Mucosa of gallbladder (tissue), 1 donor: ENCODE results near the gene HOXB8. TPM values are rescaled to one million over a fixed set of nuclear protein-coding genes. Genes with fewer than 3 reads are reported as not detected.

Experiments
- DNase-seq: peaks from one replicate; pipeline ENCODE4 v3.0.0-alpha.2; 2020; ENCODE audit warnings: low spot score
- total RNA-seq: library from RNA; stranded (reverse); gene quantifications from one replicate; pipeline ENCODE4 v1.2.1, GENCODE V29; 2021
- donor health status: DM: no; HTN: no; CAD: no.

The HOXB8 gene
- total RNA-seq, 1 donor from 2014 or later: not detected

DNA sequence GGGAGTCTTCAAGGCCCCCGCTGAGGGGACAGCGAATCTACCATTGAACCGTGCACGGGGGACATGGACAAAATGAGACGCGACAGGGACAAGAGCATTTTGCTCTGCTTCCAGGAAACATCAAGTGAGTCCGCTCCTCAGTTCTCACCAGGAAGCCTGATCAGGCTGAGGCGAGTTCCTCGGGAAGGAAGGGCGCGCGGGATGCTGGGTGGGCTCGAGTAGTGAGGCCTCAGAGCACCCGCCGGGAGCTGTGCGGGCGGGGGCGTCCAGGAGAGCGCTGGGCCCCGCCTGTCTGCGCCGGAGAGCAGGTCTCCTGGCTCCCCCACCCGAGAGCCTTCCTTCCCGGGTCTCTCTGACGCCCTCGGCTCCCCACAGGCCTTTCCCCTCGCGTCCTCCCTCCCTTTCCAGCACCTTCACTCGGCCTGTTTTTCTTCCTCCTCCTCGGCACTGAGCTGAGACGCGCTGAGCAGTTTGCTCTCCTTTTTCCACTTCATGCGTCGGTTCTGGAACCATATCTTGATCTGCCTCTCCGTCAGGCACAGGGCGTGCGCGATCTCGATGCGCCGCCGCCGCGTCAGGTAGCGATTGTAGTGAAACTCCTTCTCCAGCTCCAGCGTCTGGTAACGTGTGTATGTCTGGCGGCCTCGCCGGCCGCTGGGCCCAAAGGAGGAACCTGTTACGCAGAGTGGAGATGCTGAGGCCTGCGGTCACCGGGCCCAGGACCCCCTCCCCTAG, 18.9 kb downstream of the HOXB8 start:
- no peak for DNase-seq

DNA sequence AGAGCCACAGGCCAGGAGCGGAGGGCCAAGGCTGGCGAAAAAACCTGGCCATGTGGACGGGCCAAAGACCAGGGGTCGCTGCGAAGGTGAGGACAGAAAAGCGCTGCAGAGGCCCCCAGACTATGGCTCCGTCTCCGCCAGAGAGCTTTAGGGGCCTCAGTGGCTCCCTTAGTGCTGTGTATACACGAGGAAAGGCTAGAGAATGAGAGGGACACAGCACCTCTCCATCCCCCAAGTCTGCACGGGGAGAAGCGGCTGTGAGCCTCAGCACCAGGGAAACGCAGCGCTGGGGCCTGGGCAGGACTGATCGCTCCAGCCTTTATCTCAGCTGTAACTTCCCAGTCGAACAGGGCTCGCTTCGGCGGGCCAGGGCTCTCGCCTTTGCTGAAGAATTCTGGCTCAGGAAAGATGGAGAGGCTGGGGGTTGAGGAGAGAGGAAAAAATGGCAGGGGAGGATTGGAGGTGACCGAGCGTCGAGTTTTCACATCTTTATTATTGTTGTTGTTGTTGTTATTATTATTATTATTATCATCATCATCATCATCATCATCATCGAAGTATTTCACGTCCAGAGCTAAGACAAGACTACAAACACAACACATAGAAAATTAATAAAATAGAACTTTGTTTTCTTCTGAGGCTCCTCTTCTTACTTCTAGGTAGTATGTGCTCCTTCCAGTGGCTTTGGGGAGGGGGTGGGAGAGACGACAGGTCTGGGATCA, 19.7 kb downstream of the HOXB8 start:
- DNase-seq: no peak

DNA sequence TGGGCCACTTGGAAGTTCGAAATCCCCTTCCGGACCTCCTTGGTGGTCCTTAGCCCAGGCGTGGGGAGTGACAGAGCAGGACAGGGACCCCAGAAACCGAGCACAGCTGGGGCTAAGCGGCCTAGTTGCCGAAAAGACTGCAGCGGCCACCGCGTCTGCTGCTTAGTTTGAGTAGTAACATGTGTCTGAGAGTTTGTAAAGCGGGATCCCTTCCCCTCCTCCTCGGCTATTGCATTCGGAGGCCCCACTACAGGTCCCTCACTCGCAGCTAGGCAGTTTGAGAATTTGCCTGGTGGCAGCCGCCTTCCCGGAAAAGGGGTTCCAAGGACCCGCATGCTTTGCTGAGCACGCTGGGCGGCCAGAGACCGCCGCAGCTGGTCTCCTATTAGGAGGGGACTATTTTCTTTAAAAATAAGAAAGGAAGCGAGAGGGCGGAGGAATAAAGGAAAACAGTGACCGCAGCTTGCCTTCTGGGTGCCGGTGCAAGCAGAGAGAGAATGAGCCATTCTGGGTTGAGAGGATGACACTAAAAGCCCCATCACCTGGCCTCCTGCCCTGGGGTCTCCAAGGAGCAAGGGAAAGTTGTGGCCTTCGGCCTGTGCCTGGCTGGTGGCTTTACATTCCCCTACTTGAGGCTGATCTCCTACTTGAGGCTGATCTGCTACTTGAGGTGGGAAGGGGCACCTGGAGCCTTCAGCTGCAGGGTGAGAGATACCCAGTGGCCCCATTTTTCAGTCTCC, 20.4 kb downstream of the HOXB8 start:
- no peak for DNase-seq

DNA sequence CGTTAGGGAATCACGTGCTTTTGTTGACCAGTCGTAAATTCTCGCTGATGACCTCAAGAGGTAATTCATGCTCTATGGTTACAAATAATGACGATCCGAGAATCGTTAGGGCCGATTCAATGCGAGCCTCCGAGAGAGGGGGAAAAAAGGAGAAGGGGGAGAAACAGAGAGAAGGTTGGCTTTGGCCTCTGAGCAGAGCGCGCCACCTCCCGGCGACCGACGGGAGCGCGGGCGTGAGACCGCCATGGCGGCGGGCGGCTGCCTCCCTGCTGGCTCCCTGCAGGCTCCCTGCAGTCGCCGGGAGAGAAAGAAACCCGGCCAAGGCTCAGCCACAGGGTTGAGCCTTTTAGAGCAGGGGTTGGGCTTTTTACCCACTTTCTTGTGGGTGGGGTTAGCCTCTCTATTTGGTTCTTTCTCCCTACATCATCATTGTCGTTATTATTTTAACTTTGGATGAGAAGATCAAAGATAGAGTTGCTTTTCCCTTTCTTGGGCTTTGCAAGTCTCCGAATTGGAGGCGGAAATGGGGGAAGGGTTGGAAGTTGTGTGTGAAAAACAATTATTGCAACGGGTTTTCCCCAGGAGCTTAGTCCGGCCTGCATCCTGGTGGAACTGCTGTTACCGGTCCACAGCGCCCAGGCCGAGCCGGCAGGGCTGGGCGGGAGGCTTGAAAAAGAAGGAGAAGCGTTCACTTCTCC, 21.1 kb downstream of the HOXB8 start:
- DNase-seq: peak; percentile 76

DNA sequence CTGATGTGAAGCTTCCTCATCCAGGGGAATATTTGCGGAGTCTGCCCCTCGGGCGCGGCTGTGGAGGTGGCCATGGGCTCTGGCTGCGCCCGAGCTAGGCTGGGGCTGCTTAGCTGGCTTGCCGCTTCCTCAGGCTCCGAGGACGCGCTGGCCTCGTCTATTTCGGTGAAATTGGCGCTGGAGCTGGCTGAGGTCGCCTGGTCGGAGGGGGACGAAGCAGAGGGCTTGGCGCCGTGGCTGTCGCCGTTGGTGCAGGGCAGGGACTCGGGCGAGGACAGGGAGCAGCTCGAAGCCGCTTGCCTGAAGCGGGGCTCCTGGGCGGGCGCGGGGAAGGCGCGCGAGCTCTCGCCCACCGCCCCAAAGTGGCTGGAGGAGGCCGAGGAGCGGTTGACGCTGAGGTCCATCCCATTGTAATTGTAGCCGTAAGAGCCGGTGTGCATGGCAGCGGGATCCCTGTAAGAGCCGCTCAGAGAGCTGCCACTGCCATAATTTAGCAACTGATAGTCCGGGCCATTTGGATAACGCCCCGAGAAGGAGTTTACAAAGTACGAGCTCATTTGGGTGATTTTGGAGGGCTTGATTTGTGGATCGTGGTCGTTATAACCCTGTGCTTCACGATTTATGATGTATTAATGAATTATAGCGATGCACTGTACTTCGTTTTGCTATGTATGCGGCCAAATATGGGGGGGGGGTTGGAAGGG, 21.8 kb downstream of the HOXB8 start, which contains the start of gene HOXB5:
HOXB5 (minus strand) TSS at position 654 of the 704 bp plus-strand sequence; CDS start at position 557, 97 bp downstream.
- DNase-seq: no peak

DNA sequence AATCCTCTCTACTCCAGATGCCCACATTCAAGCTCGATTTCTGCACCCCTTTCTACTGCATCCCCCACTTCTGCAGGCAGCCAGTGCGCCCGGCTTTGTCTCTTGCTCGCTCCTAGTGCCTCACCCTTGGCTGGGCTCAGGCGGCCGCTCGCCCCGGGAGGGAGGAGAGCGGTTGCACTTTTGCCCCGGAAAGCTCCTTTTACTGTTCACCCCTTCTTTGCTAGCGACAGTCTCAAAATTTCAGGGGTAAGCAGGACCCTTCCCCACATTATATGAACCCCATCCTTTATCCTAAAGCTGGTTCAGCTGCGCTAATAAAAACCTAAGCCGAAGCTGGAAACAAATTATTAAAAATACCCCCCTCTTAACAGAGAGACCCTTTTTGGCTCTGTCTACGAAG, 22.5 kb downstream of the HOXB8 start:
- no peak for DNase-seq

DNA sequence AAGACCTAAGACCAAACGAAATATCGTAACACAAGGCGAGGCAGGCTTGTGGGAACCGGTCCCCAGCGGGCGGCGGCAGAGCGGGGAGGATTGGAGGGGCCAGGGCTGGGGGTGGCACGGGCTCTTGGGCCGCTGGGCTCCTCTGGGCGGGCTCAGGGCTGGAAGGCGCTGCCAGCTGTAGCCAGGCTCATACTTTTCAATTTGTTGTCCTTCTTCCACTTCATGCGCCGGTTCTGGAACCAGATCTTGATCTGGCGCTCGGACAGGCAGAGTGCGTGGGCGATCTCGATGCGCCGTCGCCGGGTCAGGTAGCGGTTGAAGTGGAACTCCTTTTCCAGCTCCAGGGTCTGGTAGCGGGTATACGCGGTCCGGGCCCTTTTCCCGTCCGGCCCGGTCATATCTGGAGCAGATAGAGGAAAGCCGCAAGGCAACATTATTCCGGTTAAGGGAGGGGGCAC, 23.0 kb downstream of the HOXB8 start:
- no peak for DNase-seq

DNA sequence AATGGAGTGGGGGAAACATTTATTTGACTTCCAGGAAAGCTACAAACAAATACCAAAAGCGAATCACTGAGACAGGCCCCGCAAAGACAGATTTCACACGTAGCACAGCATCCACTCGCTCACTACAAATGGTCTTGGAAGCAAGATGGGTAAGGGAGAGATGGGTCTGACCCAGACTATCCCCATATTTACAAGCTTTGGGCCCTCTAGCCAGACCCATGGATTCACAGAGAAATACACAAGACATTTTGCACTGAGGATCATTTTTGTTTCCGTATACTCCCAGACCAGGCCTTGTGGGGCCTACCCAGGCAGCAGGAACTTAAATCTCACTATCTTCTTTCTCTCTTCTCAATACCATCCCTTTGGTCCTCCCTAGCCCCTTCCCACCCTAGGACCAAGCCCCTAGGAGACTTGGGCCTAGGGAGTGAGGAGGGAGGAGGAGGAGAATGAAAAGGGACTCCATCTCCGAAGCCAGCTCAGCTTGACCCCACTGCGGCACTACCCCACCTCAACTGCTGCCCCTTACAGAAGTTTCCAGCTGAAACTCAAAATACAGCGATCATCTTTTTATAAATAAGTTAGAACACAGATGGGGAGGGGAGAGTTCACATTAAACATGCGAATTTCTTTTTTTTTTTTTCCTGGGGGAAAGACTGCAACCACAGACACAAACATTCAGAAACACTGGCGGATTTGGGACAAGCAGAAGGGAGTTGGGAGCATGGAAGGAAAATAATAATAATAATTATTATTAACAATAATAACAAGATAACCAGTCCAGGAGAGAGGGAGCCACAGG, 23.6 kb downstream of the HOXB8 start:
- no peak for DNase-seq

DNA sequence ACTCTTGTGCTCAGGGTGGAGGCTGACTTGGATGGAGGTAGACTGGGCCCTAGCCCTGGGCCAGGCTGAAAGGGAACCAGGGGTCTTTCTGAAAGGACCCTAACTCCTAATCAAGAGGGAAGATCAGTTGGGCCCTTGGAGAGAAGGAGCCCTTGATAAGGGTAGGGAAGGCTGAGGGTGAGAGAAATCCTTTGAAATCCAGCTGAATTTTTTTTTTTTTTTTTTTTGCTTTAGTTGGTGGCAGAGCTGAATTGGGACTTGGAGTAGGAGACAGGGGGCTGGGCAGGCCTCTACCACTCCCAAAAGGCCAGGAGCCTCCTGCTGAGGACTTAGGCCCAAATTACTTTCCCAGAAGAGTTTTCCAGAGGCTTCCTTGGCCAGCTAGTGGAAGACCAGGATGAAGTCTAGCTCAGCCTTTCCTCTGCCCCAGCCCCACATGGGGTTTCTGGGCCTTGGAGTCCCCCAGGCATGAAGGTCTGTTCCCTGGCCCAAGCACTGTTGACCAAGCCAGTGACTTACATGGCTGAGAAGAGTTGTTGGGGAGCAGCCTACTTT, 24.4 kb downstream of the HOXB8 start:
- no peak for DNase-seq

DNA sequence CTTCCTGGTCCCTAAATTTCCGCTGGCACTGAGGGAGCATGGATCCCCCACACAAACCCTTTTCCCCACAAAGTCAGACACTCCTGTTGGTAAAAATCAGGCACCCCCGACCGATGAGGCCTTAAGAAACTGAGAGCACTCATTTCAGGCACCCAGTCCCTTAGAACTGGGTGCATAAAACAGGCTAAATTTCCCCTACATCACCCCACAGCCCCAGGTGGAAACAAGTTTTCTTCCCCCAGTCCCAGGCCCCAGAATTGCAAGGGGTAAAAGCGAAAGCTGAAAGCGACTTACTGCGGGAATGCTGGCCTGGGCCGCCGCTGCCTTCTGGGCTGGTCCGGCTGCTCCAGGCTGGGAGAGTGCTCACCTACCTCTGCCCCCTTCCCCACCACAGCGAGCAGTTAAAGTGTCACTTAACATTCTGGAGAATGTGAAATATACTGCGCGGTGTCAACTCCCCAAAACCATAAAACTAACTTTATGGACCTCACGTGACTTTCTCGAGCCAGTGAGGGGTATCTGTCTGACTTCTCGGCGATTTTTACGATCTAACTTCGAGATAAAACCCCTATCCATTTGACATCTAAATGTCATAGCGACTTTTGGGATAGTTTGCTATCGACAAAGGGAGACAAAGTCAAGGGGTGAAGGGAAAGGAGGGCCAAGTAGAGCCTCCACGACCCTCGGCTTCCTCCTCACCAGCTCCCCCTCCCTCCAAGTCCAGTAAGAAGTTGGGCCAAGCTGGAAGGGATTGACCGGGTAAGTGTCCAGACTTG, 25.1 kb downstream of the HOXB8 start, which contains the start of gene HOXB3:
HOXB3 (minus strand) TSS at position 411 of the 776 bp plus-strand sequence. CDS start 37,767 bp downstream, outside the sequence.
- no peak for DNase-seq

DNA sequence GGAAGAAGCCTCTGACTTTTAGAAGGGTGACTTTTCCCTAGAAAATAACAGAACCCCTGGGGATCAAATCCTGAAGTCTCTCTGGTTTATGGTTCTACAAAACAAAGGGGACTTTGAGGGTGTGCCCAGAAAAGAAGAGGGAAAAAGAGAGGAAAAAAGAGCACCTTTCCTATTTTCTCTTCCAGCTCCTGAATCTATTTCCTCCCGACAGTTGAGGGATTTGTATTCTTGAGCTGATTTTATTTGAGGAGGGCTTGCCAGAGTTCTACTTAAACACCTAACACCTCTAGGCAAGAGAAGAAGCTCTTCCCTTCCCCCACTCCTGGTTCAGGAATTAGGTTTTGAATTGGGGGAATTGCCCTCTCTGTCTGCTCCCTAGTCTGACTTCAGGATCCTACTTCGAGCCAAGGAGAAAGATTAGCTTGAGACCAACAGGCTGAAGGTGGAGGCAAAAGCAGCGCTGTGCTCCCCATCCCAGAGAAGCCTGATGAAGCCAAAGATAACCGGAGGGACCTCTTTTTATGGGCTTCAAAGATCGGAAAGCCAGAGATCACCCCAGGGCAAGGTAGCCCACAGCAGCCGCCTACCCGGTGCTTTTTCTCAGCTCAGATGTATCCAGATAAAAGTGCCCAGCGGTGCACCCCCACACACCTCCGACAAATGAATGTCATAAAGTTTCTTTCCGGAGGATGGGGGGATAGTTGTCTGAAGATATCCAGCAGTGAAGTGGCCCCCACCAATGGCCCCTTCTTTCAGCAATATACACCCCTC, 25.8 kb downstream of the HOXB8 start:
- DNase-seq: no peak

DNA sequence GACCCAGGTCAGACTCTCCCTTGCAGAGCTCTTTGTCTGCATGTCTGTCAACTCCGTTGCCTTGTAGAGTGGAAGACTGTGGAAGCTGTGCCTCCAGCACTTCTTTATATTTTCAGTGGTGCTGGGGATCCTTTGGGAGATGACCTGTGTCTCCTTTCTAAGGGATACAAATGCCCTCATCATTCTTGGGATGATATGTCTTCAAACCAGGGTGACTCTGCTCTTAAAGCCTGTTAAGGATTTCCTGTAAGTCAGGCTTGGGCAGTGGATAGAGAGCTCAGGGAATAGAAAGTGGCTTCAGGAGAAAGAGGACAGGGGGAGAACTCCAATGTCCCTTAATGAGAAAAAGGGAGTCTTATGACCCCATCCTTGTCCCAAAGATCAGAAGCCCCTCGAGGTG, 26.6 kb downstream of the HOXB8 start:
- no peak for DNase-seq

DNA sequence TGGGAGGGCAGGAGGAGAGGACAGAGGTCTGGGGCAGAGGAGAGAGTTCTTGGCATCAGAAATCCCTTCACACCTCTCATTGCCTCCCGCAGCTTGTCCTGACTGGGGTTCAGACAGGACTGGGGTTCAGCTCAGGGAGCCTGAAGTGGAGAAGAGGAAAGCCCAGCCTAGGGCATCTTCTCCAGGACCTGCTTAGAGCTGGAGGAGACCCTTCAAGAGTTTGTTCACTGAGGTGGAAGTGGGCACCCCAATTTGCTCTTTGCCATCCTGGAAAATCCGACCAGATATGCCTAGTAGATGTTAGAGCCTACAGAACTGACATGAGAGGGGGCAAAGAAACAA, 27.0 kb downstream of the HOXB8 start:
- DNase-seq: no peak

DNA sequence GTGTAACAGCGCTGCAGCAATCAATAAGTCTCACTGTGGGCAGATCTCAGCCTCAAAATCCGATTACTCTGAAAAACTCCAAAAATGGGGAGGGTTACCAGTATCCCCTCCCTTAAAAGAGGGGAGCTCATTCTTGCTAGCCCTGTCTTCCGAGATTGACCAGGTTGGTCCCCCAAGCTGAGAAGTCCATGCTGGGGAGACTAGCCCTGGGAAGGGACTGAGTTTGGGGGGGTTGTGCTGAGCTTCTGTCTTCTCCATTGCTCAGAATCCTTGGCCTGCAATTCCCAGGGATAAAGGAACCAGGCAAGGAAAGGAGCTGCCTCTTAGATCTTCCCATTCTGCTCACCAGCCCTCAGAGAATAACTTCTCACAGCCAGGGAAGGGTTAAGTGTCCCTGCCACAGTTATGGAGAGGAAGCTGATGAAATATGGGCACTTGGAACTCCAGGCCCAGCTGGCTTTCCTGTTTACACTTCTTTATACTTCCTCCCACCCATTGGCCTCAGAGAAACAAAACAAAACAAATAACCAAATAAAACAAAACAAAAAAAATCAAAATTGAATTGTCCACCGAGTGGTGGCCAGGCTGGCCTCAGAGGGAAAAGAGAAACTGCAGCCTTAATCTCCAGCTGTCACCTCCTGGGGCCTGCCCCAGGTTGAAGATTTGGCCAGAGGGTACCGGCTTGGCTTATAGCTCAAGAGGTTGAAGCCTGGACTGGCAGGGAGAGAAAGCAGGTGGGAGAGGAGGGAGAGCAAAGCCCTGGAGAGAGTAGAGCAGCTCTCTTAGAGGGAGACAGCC, 27.6 kb downstream of the HOXB8 start:
- no peak for DNase-seq

DNA sequence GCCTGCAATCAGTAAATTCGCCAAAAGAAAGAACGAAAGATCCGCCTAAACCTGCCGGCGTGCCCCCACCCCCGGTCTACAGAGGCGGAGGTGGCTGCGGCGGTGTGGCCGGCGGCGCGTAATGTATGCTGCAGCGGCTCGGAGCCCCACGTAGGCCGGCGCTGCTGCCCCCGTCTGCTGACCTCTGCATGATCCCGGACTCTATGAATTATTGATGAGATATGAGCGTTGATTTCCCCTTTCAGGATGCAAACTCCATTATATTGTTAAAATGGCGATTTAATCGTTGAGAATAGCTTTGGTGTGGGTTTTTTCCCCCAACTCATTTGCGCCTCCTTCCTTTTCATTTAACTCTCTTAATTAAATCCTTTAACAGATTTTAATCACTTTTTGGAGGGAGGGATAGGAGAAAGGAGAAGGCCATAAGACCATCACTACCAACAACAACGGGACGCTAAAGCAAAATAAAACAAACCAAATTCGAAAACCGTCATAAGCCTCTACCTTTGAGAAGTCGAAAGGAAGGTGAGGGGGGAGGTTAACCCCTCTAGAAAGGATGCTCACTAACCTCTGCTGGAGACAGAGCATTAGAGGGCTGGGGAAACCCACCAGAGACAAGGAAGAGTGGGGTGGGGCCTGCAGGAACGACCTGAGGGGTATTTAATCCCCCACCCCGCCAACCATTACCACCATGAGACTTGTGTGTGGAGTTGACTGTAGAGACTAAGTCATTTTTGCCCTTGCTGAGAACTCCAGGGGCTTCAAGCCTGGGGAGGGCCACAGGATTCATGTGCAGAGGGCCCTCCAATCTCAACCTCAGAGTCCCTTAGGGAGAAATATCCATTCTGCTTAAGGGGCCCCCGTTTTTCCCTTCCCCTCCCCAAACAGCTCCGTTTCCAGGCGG, 28.5 kb downstream of the HOXB8 start:
- no peak for DNase-seq

DNA sequence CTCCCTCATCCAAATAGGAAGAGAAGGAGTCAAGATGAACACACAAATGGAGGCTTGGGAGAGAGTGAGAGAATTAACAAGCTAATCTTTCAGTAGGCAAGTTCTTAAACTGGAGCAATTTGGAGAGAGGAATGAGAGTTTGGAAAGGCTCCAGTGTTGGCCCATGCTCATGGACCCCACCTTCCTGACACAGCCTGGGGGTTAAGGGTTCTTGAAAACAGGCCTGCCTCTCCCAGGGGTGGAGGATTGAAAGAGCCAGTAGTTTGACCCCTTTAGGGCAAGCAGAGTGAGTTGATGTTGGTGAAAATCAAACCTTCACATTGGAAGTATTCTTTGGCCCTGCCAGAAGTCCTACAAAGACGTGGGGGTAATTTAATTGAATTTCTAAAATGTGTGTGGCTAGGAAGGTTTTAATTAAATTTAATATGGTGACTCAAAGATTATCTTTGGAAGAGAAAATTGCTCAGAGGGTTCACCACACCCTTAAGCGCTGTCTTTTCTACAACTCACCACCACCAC, 30.8 kb downstream of the HOXB8 start:
- no peak for DNase-seq
